GM12878 (cell line): ENCODE measurements around the gene TTC1. TPM values are rescaled to one million over a fixed set of nuclear protein-coding genes. Genes with fewer than 3 reads are reported as not detected.

Source experiments
- ASH2L ChIP-seq: fragments of 300-600, 200-600 bp; sonication (generic); IDR thresholded peaks from 2 replicates; pipeline ENCODE4 v1.6.1; 2017; ENCODE audit warnings: low read depth, mild to moderate bottlenecking, borderline replicate concordance
- E2F8 ChIP-seq: fragments of 450-650 bp; IDR thresholded peaks from 2 replicates; pipeline ENCODE4 v1.6.1; 2018; ENCODE audit warnings: mild to moderate bottlenecking, low read depth, moderate library complexity; ENCODE audit not compliant: partially characterized antibody
- FOXM1 ChIP-seq: IDR thresholded peaks from 2 replicates; pipeline ENCODE4 v1.6.1; 2012; ENCODE audit warnings: low read depth, mild to moderate bottlenecking, inconsistent platforms, low read length, moderate library complexity
- HDGF ChIP-seq: fragments of 450-650 bp; IDR thresholded peaks from 2 replicates; pipeline ENCODE4 v1.6.1; 2016; ENCODE audit warnings: antibody characterized with exemption
- IRF4 ChIP-seq: IDR thresholded peaks from 2 replicates; pipeline ENCODE4 v1.6.1; 2011; ENCODE audit warnings: low read depth, low read length
- JUND ChIP-seq: IDR thresholded peaks from 2 replicates; pipeline ENCODE4 v1.6.1; 2012; ENCODE audit warnings: low read depth, mild to moderate bottlenecking, low read length, improper control_type of control experiment, moderate library complexity
- MEF2B ChIP-seq: fragments of 450-650 bp; IDR thresholded peaks from 2 replicates; pipeline ENCODE4 v1.6.1; 2018; ENCODE audit warnings: mild to moderate bottlenecking, moderate library complexity; ENCODE audit not compliant: partially characterized antibody, poor library complexity, severe bottlenecking
- MTA2 ChIP-seq: fragments of 450-650 bp; IDR thresholded peaks from 2 replicates; pipeline ENCODE4 v1.6.1; 2016; ENCODE audit warnings: low read depth, mild to moderate bottlenecking, moderate library complexity
- MTA3 ChIP-seq: IDR thresholded peaks from 2 replicates; pipeline ENCODE4 v1.6.1; 2012; ENCODE audit warnings: low read length, inconsistent platforms, borderline replicate concordance
- NFIC ChIP-seq: IDR thresholded peaks from 2 replicates; pipeline ENCODE4 v1.6.1; 2012; ENCODE audit warnings: low read depth, mild to moderate bottlenecking, inconsistent platforms, low read length, moderate library complexity
- NFYA ChIP-seq: IDR thresholded peaks from 2 replicates; pipeline ENCODE4 v1.6.1; 2011; ENCODE audit warnings: low read depth, mild to moderate bottlenecking, low read length, improper control_type of control experiment, borderline replicate concordance
- NFYB ChIP-seq: IDR thresholded peaks from 2 replicates; pipeline ENCODE4 v1.6.1; 2011; ENCODE audit warnings: low read depth, mild to moderate bottlenecking, low read length, improper control_type of control experiment, moderate library complexity; ENCODE audit not compliant: insufficient read depth
- PKNOX1 ChIP-seq: fragments of 450-650 bp; IDR thresholded peaks from 2 replicates; pipeline ENCODE4 v1.6.1; 2016; ENCODE audit warnings: mild to moderate bottlenecking
- POLR2A ChIP-seq: IDR thresholded peaks from 2 replicates; pipeline ENCODE4 v1.6.1; 2011; ENCODE audit warnings: low read depth, mild to moderate bottlenecking, low read length
- RBBP5 ChIP-seq: fragments of 200-600 bp; sonication (generic); conservative IDR thresholded peaks from 2 replicates; pipeline ENCODE4 v1.6.1; 2016
- SIN3A ChIP-seq: IDR thresholded peaks from 2 replicates; pipeline ENCODE4 v1.6.1; 2012; ENCODE audit warnings: low read depth, low read length, improper control_type of control experiment
- SREBF1 ChIP-seq: IDR thresholded peaks from 2 replicates; pipeline ENCODE4 v1.6.1; 2012; ENCODE audit warnings: mild to moderate bottlenecking, low read length
- TARDBP ChIP-seq: IDR thresholded peaks from 2 replicates; pipeline ENCODE4 v1.6.1; 2016; ENCODE audit warnings: borderline replicate concordance
- TBL1XR1 ChIP-seq: IDR thresholded peaks from 2 replicates; pipeline ENCODE4 v1.6.1; 2012; ENCODE audit warnings: low read depth, low read length, improper control_type of control experiment
- TCF7 ChIP-seq: IDR thresholded peaks from 2 replicates; pipeline ENCODE4 v1.6.1; 2014; ENCODE audit warnings: antibody characterized with exemption, borderline replicate concordance
- ZZZ3 ChIP-seq: IDR thresholded peaks from 2 replicates; pipeline ENCODE4 v1.6.1; 2011; ENCODE audit warnings: low read depth; ENCODE audit not compliant: control insufficient read depth, insufficient read length
- polyA plus RNA-seq, 11 experiments: library from polyadenylated mRNA; depleted of rRNA in 4 of 11; unstranded in 6 of 11; stranded (reverse) in 5 of 11; fragments of >200 nt; fragmentation: Nextera tagmentation in 4 of 11; fragmentation: Illumina TruSeq in 1 of 11; extraction: Ambion mirVana in 4 of 11; extraction: Trizol in 1 of 11; gene quantifications; 1 replicate in 1 of 11; 2 replicates in 10 of 11; pipeline versions ENCODE4 v1.2.1 to v1.2.3, GENCODE V29; 2011 to 2016; ENCODE audit warnings: inconsistent platforms in 2 of 11, missing spikeins in 2 of 11, low read depth in 1 of 11
- total RNA-seq, 4 experiments: library from RNA; depleted of rRNA in 3 of 4; stranded (reverse); fragments of >200 nt in 3 of 4; fragmentation: Illumina TruSeq in 1 of 4; extraction: Trizol in 1 of 4; gene quantifications; 2 replicates each; pipeline versions ENCODE4 v1.2.1 to v1.2.3, GENCODE V29; 2013 to 2021
- TF ChIP-seq, protein P1 (sequence below): fragments of 450-650 bp; IDR thresholded peaks from 2 replicates; pipeline ENCODE4 v1.6.1; 2017; ENCODE audit warnings: borderline replicate concordance

The TTC1 gene
- total and polyA plus RNA-seq, 10 of the 15 experiments (the other 5 are each of a cell fraction or from before 2014, with no cell fraction given), result 46.6 to 160 (median 92.3) TPM

DNA sequence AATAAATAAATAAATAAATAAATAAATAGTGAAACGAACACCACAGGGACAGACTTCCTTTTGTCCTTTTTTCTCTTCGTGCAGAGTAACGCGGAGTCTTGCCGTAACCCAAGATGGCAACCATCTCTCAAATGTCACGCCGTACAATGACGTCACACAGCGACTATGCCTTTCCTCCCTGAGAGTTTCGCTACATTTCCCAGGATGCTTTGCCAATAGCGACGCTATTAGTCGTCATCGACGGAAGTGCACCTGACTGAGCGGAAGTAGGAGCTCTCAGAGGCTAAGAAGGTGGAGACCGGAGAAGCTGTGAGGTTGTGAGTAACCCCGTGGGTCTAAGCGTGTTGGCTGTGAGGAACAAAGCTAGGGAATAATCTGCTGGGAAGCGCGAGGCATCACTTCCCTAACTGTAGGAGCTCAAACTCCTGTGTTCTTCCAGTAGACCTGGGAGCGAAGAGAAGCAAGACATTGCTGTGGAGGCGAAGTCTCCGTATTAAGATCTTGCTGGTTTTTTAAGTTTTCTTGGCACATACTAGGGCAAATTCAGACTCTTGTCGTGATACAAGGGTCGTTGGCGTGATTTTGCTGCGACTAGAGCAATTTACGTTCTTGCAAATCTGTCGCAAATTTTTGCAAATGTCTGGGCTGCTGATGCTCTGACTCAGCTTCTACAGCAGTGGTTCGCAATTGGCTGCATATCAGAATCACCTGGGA is at the start of gene TTC1 (continued):
- TF ChIP-seq, protein P1, sequence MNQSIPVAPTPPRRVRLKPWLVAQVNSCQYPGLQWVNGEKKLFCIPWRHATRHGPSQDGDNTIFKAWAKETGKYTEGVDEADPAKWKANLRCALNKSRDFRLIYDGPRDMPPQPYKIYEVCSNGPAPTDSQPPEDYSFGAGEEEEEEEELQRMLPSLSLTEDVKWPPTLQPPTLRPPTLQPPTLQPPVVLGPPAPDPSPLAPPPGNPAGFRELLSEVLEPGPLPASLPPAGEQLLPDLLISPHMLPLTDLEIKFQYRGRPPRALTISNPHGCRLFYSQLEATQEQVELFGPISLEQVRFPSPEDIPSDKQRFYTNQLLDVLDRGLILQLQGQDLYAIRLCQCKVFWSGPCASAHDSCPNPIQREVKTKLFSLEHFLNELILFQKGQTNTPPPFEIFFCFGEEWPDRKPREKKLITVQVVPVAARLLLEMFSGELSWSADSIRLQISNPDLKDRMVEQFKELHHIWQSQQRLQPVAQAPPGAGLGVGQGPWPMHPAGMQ, result no peak
- TF ChIP-seq NFIC, result 0 out of 2 replicates have a peak, but pooled peaks have one; percentile 45
- 0 out of 2 replicates have a peak, but pooled peaks have one; percentile 15 for TF ChIP-seq SREBF1
- TF ChIP-seq TARDBP, result peak; percentile 83; the same call in 1 of the 2 replicates
- peak; percentile 96 for TF ChIP-seq POLR2A
- TF ChIP-seq JUND, result peak; percentile 85; the same call in 1 of the 2 replicates
- TF ChIP-seq SIN3A, result peak; percentile 88; the same call in 1 of the 2 replicates
- peak; percentile 64 for TF ChIP-seq IRF4
- peak; percentile 58; the same call in 1 of the 2 replicates for TF ChIP-seq HDGF
- TF ChIP-seq ZZZ3, result no peak
- peak; percentile 45 for TF ChIP-seq PKNOX1
- no peak for TF ChIP-seq NFYA
- no peak for TF ChIP-seq ASH2L
- TF ChIP-seq MTA2, result no peak
- peak; percentile 6 for TF ChIP-seq MEF2B
- TF ChIP-seq NFYB, result no peak
- TF ChIP-seq FOXM1, result no peak
- peak; percentile 41; the same call in 1 of the 2 replicates for TF ChIP-seq TBL1XR1
- TF ChIP-seq E2F8, result peak; percentile 75
- TF ChIP-seq RBBP5, result no peak
- TF ChIP-seq TCF7, result no peak
- no peak for TF ChIP-seq MTA3
